SU-DHL-6 (cell line): ENCODE measurements around the gene MTREX.

Experiments used
- H2AFZ ChIP-seq: fragments of 200-600 bp; sonication (generic); 2 replicates; pipeline ENCODE4 v1.6.1; 2014; ENCODE audit warnings: low read depth, mild to moderate bottlenecking, moderate library complexity, mixed read lengths, antibody characterized with exemption, low read length; ENCODE audit not compliant: severe bottlenecking
- H3F3A ChIP-seq: fragments of 200-600 bp; shearing (Covaris generic); 2 replicates; pipeline ENCODE4 v1.6.0; 2016; ENCODE audit warnings: antibody characterized with exemption, mild to moderate bottlenecking; ENCODE audit not compliant: insufficient read depth
- H3K27ac ChIP-seq: fragments of 200-600 bp; sonication (generic); 2 replicates; pipeline ENCODE4 v1.5.1; 2016; ENCODE audit warnings: low read depth, mild to moderate bottlenecking, low read length, moderate library complexity, mixed read lengths
- H3K27me3 ChIP-seq: fragments of 200-600 bp; sonication (generic), shearing (Covaris generic); 2 replicates; pipeline ENCODE4 v1.6.0; 2014; ENCODE audit warnings: mild to moderate bottlenecking, low read length
- H3K36me3 ChIP-seq: fragments of 200-600 bp; sonication (generic); 2 replicates; pipeline ENCODE4 v1.6.1; 2014; ENCODE audit warnings: mild to moderate bottlenecking, low read length, mixed read lengths
- H3K4me2 ChIP-seq: fragments of 300-600, 200-600 bp; shearing (Covaris generic), sonication (generic); 2 replicates; pipeline ENCODE4 v1.6.0; 2014; ENCODE audit warnings: low read length, low read depth, mild to moderate bottlenecking; ENCODE audit not compliant: poor library complexity, severe bottlenecking
- H3K4me3 ChIP-seq: fragments of 200-600 bp; sonication (generic); 2 replicates; pipeline ENCODE4 v1.5.1; 2014; ENCODE audit warnings: antibody characterized with exemption, low read length, mild to moderate bottlenecking, mixed read lengths; ENCODE audit not compliant: insufficient read depth, poor library complexity, severe bottlenecking
- H3K79me2 ChIP-seq: fragments of 200-600 bp; sonication (generic); 2 replicates; pipeline ENCODE4 v1.6.1; 2014; ENCODE audit warnings: mild to moderate bottlenecking, low read length, moderate library complexity; ENCODE audit not compliant: insufficient read depth
- H3K9ac ChIP-seq: fragments of 200-600 bp; sonication (generic); 2 replicates; pipeline ENCODE4 v1.7.0; 2014; ENCODE audit warnings: mild to moderate bottlenecking, low read length
- H3K9me2 ChIP-seq: fragments of 200-600 bp; sonication (generic); replicated peaks from 2 replicates; pipeline ENCODE4 v1.6.1; 2014; ENCODE audit warnings: low read length; ENCODE audit not compliant: insufficient read depth
- H3K9me3 ChIP-seq: fragments of 200-600 bp; sonication (generic); 2 replicates; pipeline ENCODE4 v1.6.1; 2014; ENCODE audit warnings: low read length, mixed read lengths; ENCODE audit not compliant: insufficient read depth
- H4K20me1 ChIP-seq: fragments of 200-600 bp; sonication (generic); 2 replicates; pipeline ENCODE4 v1.6.1; 2014; ENCODE audit warnings: low read depth, mild to moderate bottlenecking, antibody characterized with exemption, low read length, moderate library complexity, mixed read lengths
- CTCF ChIP-seq: fragments of 200-600 bp; sonication (generic); IDR thresholded peaks from one replicate; pipeline ENCODE4 v1.5.1; 2017; ENCODE audit warnings: antibody characterized with exemption, mild to moderate bottlenecking, low read length, moderate library complexity; ENCODE audit not compliant: insufficient read depth, poor library complexity, severe bottlenecking
- EZH2phosphoT487 ChIP-seq: fragments of 200-600 bp; sonication (generic), shearing (Covaris generic); conservative IDR thresholded peaks from 2 replicates; pipeline ENCODE4 v1.6.1; 2018; ENCODE audit warnings: mild to moderate bottlenecking, antibody characterized with exemption, low read length, moderate library complexity, mixed read lengths

Gene MTREX

GRCh38 chr5:55387865-55388264 lies 80.1 kb downstream of the MTREX start:
- no peaks in the 10 kb centered on the region; the same call in 1 of the 2 replicates for H3K79me2 ChIP-seq
- H3K27ac ChIP-seq = no peak overlapping the region
- no peaks in the 10 kb centered on the region for H4K20me1 ChIP-seq
- H2AFZ ChIP-seq = no peak overlapping the region
- H3K4me2 ChIP-seq = no peak overlapping the region
- no peaks in the 10 kb centered on the region for H3K9me2 ChIP-seq
- no peak for TF ChIP-seq EZH2phosphoT487
- TF ChIP-seq CTCF = no peak
- H3K27me3 ChIP-seq = no peaks in the 10 kb centered on the region
- no peak overlapping the region for H3K4me3 ChIP-seq
- peaks cover 40% of the 10 kb centered on the region; the same call in 1 of the 2 replicates for H3K36me3 ChIP-seq
- no peaks in the 10 kb centered on the region for H3K9me3 ChIP-seq
- H3F3A ChIP-seq = no peaks in the 10 kb centered on the region
- H3K9ac ChIP-seq = no peak overlapping the region

- Histone ChIP-seq H2AFZ (no peak overlapping the region), H3F3A (no peaks in the 10 kb centered on the region), H3K9me2 (no peaks in the 10 kb centered on the region), H3K9me3 (no peaks in the 10 kb centered on the region), H3K4me3 (no peak overlapping the region), H3K4me2 (no peak overlapping the region), H3K27ac (no peak overlapping the region), H3K27me3 (no peaks in the 10 kb centered on the region), H4K20me1 (no peaks in the 10 kb centered on the region), H3K36me3 (peaks cover 26% of the 10 kb centered on the region; the same call in 1 of the 2 replicates), H3K9ac (no peak overlapping the region), H3K79me2 (no peaks in the 10 kb centered on the region)
- TF ChIP-seq EZH2phosphoT487 (no peak), CTCF (no peak)
Measured at GRCh38 chr5:55391707-55392106, 83.9 kb downstream of the MTREX start.

- Histone ChIP-seq H3K36me3 (peaks cover 30% of the 10 kb centered on the region; the same call in 1 of the 2 replicates), H2AFZ (no peak overlapping the region), H4K20me1 (no peaks in the 10 kb centered on the region), H3K9me2 (no peaks in the 10 kb centered on the region), H3F3A (no peaks in the 10 kb centered on the region), H3K79me2 (no peaks in the 10 kb centered on the region), H3K27me3 (no peaks in the 10 kb centered on the region), H3K9ac (no peak overlapping the region), H3K4me3 (no peak overlapping the region), H3K27ac (no peak overlapping the region), H3K4me2 (no peak overlapping the region), H3K9me3 (no peaks in the 10 kb centered on the region)
- TF ChIP-seq CTCF (no peak), EZH2phosphoT487 (no peak)
Measured at GRCh38 chr5:55392669-55393068, 84.9 kb downstream of the MTREX start.
